ENCODE measurements around the gene ENOX1.
"Not testable (repeated sequence)": the region's sequence is repeated elsewhere in the genome, so short reads cannot be mapped to it uniquely, and the experiment has no call there.

Gene ENOX1

DNA sequence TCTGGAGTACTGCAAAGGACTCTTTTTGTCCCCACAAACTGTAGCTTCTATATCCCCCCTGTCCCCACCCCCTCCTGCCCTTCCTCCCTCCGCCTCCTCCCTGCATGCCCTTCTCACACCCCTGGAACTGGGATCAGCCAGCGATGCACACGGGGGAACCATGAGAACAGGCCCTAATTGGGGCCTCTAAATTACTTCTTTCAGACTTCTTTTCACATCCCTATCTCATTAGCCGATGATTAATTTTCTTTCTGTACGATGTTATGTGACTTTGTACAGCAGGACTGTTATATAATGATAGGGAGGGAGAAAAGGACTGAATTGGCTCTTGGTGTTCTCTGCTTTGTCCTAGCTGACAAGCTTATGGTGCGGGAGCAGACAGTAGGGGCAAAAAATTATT is 415.9 kb downstream of the ENOX1 start:
- no peak for DNase-seq

DNA sequence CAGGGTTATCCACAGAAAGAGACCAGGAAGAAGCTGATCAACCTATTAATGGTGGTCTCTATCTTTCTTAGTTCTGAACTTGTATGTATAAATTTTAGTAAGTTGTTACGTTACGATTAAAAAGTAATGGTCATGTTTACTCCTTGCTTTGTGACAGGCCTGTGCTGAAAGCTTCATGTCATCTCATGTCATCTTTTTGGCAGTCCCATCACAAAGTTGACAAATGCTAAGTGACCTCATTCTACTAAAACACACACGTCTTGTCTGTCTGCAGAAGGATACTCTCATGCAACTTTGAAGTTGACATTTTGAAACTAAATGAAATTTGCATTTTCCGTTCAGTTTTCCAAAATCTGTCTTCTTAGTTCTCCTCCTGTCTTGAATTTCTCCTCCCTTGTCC is 417.5 kb downstream of the ENOX1 start:
- no peak for DNase-seq

- DNase-seq, result no peak
Measured at GRCh38 chr13:43368003-43368402, 418.8 kb downstream of the ENOX1 start.

- no peak for DNase-seq
Measured at GRCh38 chr13:43365039-43365344, 421.8 kb downstream of the ENOX1 start.

GRCh38 chr13:43364210-43365038 is 422.3 kb downstream of the ENOX1 start:
- DNase-seq, result no peak

- DNase-seq, result no peak
Measured at GRCh38 chr13:43363156-43363953, 423.4 kb downstream of the ENOX1 start.

- no peak for DNase-seq
Measured at GRCh38 chr13:43362556-43362955, 424.2 kb downstream of the ENOX1 start.

DNA sequence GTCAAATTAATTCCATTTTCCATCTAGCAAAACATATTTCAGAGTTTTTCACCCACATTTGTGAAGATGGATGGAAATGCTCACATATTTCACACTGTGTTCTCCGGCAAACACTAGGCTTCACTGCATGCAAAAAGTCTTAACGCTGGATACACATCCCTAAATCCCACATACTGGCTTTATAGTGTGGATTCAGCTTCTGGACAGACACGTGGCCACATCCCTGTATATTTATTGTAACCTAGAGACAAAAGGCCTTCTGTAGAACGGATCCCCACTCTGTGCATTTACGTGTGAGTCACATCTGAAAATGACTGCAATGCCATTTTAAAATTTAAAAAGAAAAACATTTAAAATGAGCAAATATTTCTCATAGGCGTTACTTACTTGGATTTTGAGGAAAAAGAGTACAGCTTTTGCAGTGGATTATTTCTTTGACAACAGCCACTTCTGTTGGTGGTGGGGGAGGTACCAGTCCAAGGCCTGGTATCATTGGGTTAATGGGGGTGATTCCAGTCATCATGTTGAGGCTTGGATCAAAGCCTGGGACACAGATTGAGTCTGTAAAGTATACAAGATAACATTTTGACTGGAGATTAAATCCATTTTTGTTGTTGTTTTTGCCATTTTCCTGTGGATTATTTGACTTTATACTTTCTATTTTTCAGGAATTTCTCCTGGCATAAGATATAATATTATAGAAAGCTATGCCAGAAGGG is 425.7 kb downstream of the ENOX1 start:
- DNase-seq, result no peak

- no peak for DNase-seq
Measured at GRCh38 chr13:43360171-43360570, 426.6 kb downstream of the ENOX1 start.

DNA sequence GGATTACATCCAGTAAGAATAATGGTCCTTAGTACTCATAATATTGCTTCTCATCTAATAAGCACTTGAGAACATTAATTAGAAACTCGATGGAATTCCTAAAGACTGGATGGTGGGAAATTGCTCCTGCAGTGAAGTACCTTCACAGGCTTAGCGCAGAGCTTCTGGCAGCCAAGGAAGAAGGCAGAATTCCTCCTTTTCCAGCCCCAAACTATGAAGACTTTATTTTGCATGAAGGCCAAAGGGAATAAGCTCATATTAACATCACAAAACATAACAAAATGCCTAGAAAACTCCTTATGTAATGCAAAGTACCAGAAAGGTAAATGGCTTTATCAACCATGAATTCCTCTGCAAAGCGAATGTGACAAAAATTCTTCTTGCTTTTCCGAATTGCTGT is 427.2 kb downstream of the ENOX1 start:
- no peak for DNase-seq

DNA sequence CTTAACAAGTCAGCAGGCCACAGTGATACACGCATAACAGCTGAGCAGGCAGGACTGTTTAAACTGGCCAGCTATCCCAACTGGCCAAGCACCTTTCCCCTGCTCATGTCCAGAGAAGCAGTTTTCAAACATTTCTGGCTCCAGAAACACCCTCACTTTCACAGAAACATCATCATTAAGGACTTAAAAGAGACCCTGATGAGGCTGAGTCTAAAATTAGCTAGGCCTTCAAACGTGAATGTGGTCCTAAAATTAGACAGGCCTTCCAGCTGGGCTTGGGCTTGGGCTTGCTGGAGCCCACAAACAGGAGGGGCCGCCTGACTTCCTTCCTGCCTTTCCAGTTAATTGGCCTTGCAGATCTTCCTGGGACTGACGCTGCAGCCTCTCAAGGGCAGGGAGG is 429.2 kb downstream of the ENOX1 start:
- no peak for DNase-seq

DNA sequence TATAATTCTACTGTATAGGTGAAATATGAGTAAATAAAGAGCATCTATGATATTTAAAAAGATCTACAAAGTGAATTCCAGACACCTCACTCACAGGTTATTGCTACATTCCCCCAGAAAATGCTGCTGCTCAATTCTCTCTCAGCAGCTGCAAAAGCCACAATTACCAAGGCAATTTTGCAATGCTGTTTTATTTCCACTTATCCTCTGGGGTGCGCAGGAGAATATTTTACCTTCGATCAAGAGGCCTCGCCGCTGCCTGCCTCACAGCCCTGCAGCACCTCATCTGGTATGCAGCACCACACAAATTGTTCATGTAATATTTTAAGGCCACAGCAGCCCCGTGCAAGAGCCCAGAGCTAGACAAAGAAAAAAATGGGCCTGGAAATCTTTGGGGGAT is 430.2 kb downstream of the ENOX1 start:
- DNase-seq, result no peak

- DNase-seq, result no peak
Measured at GRCh38 chr13:43355774-43356173, 431.0 kb downstream of the ENOX1 start.

GRCh38 chr13:43354153-43354945 is 432.4 kb downstream of the ENOX1 start:
- DNase-seq, result no peak

DNA sequence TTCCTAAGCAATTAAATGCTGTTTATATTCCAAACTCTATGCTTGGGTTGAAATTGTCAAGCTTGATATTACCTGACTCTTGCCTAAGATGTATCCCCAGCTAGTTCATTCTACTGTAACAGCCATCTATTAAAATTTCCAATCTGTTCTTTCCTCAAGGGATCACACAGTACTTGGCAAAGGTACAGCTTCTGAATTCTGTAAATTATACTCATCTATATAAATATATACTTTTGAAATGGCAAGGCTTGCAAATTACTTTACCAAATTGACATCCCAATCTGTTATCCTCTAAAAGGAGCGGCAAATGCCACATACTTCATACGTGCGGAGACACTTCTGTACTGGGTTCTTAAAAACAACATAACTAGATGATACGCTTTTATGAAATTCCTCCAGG is 433.1 kb downstream of the ENOX1 start:
- no peak for DNase-seq

GRCh38 chr13:43351612-43352011 is 435.2 kb downstream of the ENOX1 start:
- DNase-seq, result not testable (repeated sequence)

GRCh38 chr13:43348397-43348796 is 438.4 kb downstream of the ENOX1 start:
- DNase-seq, result no peak

- no peak for DNase-seq
Measured at GRCh38 chr13:43347877-43348276, 438.9 kb downstream of the ENOX1 start.

GRCh38 chr13:43346427-43346826 is 440.3 kb downstream of the ENOX1 start:
- no peak for DNase-seq

GRCh38 chr13:43343645-43344044 is 443.1 kb downstream of the ENOX1 start:
- DNase-seq, result no peak

DNA sequence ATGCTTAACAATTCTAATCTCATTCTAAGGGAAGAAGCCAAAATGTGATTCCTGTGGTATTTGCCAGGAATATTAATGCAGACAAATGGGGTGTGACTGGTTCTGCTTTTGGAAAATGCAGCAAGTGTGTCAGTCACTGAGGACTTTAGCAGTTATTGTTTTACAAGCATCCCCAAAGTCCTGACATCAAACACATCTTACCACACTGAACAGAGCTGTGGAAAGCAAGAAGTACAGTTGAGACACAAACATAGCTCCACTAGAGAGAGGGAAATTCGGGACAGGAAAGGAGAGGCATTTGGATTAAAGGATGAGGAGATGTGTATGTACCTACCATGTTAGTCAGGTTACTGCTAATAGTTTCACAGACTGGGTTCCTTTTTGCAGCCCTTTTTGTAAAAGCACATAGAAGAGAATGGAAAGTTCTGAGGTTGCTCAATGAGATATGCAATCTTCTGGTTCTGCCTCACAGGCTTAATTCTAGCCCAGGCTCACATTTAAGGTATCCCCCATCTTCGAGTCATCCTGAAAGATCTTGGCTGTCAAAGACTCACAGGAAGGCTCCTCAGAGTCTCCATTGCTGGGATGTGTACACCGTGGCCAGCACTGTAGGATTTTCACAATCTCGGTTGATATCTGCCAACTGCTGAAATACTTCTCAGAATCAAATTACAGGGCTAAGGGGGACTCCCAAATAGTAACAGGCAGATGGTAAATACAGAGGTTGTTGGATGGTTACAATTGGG is 446.8 kb downstream of the ENOX1 start:
- DNase-seq, result no peak

DNA sequence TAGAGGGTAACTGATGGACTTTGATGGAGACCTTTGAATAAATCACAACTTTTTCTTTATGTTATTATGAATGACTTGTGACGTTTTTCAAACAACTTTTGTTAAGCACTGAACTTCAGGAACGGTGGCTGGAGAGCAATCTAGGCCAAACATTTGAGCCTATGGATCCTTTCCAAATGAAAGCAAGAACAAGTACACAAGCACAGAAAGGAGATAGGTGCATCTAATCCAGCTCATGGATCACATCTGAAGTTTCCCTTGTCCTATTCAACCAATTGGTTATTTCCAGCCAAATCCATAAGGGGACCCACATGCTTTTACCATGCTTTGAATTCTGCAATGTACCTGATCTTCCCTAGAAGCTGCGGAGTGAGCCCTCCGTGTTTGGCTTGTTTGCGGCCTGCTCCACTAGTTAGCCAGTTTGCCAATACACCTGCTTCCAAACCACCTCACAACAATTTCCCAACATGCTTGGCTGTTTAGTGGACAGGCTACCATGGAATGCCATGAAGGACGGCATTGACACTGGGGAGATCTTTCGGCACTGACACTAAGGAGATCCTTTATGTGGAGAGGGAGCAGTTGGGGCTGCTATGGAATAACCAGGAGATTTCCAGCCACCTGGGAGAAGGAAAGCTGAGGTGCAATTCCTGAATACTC is 447.5 kb downstream of the ENOX1 start:
- DNase-seq, result no peak

Measured in activated CD4-positive, alpha-beta T cell treated with anti-CD3 and anti-CD28 coated beads for 48 hours (primary cell).